GM19023 (cell line): Measurements from ENCODE around the gene TPD52L2.
"Not testable (repeated sequence)": the region's sequence is repeated elsewhere in the genome, so short reads cannot be mapped to it uniquely, and the experiment has no call there.

Experiments used
- ATAC-seq: cut with Tn5 transposase; IDR thresholded peaks from one replicate; pipeline ENCODE4 v1.9.1; 2021; ENCODE audit warnings: mild to moderate bottlenecking, moderate library complexity; ENCODE audit not compliant: unreplicated experiment

Gene TPD52L2

GRCh38 chr20:63835021-63835858 is 29.8 kb upstream of the TPD52L2 start:
- no peak for ATAC-seq

GRCh38 chr20:63836458-63837344 is 28.4 kb upstream of the TPD52L2 start:
- ATAC-seq, result no peak

GRCh38 chr20:63837479-63837878 is 27.6 kb upstream of the TPD52L2 start:
- no peak for ATAC-seq

GRCh38 chr20:63839620-63840019 is 25.4 kb upstream of the TPD52L2 start:
- no peak for ATAC-seq

- ATAC-seq, result no peak
Observed at GRCh38 chr20:63840405-63840828, 24.7 kb upstream of the TPD52L2 start.

- no peak for ATAC-seq
Observed at GRCh38 chr20:63842258-63842657, 22.8 kb upstream of the TPD52L2 start.

GRCh38 chr20:63843222-63843621 is 21.8 kb upstream of the TPD52L2 start:
- ATAC-seq, result no peak

- ATAC-seq, result no peak
Observed at GRCh38 chr20:63843778-63844177, 21.3 kb upstream of the TPD52L2 start.

GRCh38 chr20:63844511-63844991 is 20.5 kb upstream of the TPD52L2 start:
- no peak for ATAC-seq

GRCh38 chr20:63846128-63846771 is 18.8 kb upstream of the TPD52L2 start:
- no peak for ATAC-seq

GRCh38 chr20:63846888-63847236 is 18.2 kb upstream of the TPD52L2 start:
- ATAC-seq, result no peak

- ATAC-seq, result no peak
Observed at GRCh38 chr20:63847237-63848002, 17.6 kb upstream of the TPD52L2 start.

- ATAC-seq, result no peak
Observed at GRCh38 chr20:63848003-63848911, 16.8 kb upstream of the TPD52L2 start.

- peak; percentile 77 for ATAC-seq
Observed at GRCh38 chr20:63850689-63851547, 14.2 kb upstream of the TPD52L2 start.

GRCh38 chr20:63851548-63851943 is 13.5 kb upstream of the TPD52L2 start:
- not testable (repeated sequence) for ATAC-seq

- not testable (repeated sequence) for ATAC-seq
Observed at GRCh38 chr20:63853733-63854068, 11.4 kb upstream of the TPD52L2 start.

- no peak for ATAC-seq
Observed at GRCh38 chr20:63854069-63854765, 10.9 kb upstream of the TPD52L2 start.

GRCh38 chr20:63854766-63855362 is 10.2 kb upstream of the TPD52L2 start:
- ATAC-seq, result no peak
